H1 (cell line): Measurements from ENCODE around the gene SART1. TPM values are rescaled to one million over a fixed set of nuclear protein-coding genes. Genes with fewer than 3 reads are reported as not detected.

Experiments used
- polyA plus RNA-seq, 7 experiments: library from polyadenylated mRNA; depleted of rRNA in 3 of 7; stranded (reverse) in 5 of 7; unstranded in 2 of 7; fragments of >200 nt in 5 of 7; fragments of 200-250 nt in 2 of 7; gene quantifications; 1 replicate in 5 of 7; 2 replicates in 1 of 7; 4 replicates in 1 of 7; pipeline versions ENCODE4 v1.2.1 to v1.2.3, GENCODE V29; 2011 to 2013; ENCODE audit warnings: missing spikeins in 2 of 7, mixed read lengths in 2 of 7
- total RNA-seq: library from RNA; stranded (reverse); fragmentation: NEBNext Ultra II Directional; extraction: Animal tissue kit (Norgen Biotek cat#: 25700); gene quantifications from 2 replicates; pipeline ENCODE4 v1.2.1, GENCODE V29; 2021
- TF ChIP-seq, protein P1 (sequence below): fragments of 300-600 bp; sonication (generic); IDR thresholded peaks from 2 replicates; pipeline ENCODE4 v1.7.1; 2012; ENCODE audit warnings: low read length, moderate library complexity, mild to moderate bottlenecking, inconsistent platforms; ENCODE audit not compliant: insufficient replicate concordance

The SART1 gene
- total and polyA plus RNA-seq, 2 of the 8 experiments (the other 6 are each of a cell fraction or from before 2014, with no cell fraction given) = 9.7 to 46.1 TPM

DNA sequence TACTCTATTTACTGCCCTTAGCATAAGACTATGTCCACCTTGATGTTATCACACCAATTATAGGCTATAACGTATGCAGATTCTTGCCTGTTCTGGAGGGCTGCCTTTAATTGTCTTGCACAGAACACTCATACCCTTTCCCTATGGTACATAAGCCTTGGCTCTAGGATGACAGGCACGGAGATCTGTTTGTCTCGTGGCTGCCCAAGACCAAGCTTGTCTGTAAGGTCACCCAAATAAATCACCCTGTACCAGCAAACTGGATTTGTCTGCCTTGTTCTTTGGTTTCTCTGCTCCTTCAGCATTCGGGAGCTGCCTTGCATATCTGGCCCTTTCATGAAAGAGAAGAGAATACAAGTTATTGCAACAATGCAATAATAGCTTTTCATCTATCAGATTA, 23.8 kb upstream of the SART1 start (continued):
- TF ChIP-seq, protein P1, sequence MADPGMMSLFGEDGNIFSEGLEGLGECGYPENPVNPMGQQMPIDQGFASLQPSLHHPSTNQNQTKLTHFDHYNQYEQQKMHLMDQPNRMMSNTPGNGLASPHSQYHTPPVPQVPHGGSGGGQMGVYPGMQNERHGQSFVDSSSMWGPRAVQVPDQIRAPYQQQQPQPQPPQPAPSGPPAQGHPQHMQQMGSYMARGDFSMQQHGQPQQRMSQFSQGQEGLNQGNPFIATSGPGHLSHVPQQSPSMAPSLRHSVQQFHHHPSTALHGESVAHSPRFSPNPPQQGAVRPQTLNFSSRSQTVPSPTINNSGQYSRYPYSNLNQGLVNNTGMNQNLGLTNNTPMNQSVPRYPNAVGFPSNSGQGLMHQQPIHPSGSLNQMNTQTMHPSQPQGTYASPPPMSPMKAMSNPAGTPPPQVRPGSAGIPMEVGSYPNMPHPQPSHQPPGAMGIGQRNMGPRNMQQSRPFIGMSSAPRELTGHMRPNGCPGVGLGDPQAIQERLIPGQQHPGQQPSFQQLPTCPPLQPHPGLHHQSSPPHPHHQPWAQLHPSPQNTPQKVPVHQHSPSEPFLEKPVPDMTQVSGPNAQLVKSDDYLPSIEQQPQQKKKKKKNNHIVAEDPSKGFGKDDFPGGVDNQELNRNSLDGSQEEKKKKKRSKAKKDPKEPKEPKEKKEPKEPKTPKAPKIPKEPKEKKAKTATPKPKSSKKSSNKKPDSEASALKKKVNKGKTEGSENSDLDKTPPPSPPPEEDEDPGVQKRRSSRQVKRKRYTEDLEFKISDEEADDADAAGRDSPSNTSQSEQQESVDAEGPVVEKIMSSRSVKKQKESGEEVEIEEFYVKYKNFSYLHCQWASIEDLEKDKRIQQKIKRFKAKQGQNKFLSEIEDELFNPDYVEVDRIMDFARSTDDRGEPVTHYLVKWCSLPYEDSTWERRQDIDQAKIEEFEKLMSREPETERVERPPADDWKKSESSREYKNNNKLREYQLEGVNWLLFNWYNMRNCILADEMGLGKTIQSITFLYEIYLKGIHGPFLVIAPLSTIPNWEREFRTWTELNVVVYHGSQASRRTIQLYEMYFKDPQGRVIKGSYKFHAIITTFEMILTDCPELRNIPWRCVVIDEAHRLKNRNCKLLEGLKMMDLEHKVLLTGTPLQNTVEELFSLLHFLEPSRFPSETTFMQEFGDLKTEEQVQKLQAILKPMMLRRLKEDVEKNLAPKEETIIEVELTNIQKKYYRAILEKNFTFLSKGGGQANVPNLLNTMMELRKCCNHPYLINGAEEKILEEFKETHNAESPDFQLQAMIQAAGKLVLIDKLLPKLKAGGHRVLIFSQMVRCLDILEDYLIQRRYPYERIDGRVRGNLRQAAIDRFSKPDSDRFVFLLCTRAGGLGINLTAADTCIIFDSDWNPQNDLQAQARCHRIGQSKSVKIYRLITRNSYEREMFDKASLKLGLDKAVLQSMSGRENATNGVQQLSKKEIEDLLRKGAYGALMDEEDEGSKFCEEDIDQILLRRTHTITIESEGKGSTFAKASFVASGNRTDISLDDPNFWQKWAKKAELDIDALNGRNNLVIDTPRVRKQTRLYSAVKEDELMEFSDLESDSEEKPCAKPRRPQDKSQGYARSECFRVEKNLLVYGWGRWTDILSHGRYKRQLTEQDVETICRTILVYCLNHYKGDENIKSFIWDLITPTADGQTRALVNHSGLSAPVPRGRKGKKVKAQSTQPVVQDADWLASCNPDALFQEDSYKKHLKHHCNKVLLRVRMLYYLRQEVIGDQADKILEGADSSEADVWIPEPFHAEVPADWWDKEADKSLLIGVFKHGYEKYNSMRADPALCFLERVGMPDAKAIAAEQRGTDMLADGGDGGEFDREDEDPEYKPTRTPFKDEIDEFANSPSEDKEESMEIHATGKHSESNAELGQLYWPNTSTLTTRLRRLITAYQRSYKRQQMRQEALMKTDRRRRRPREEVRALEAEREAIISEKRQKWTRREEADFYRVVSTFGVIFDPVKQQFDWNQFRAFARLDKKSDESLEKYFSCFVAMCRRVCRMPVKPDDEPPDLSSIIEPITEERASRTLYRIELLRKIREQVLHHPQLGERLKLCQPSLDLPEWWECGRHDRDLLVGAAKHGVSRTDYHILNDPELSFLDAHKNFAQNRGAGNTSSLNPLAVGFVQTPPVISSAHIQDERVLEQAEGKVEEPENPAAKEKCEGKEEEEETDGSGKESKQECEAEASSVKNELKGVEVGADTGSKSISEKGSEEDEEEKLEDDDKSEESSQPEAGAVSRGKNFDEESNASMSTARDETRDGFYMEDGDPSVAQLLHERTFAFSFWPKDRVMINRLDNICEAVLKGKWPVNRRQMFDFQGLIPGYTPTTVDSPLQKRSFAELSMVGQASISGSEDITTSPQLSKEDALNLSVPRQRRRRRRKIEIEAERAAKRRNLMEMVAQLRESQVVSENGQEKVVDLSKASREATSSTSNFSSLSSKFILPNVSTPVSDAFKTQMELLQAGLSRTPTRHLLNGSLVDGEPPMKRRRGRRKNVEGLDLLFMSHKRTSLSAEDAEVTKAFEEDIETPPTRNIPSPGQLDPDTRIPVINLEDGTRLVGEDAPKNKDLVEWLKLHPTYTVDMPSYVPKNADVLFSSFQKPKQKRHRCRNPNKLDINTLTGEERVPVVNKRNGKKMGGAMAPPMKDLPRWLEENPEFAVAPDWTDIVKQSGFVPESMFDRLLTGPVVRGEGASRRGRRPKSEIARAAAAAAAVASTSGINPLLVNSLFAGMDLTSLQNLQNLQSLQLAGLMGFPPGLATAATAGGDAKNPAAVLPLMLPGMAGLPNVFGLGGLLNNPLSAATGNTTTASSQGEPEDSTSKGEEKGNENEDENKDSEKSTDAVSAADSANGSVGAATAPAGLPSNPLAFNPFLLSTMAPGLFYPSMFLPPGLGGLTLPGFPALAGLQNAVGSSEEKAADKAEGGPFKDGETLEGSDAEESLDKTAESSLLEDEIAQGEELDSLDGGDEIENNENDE = no peak
